ENCODE data around the gene KRTAP10-3.

DNA sequence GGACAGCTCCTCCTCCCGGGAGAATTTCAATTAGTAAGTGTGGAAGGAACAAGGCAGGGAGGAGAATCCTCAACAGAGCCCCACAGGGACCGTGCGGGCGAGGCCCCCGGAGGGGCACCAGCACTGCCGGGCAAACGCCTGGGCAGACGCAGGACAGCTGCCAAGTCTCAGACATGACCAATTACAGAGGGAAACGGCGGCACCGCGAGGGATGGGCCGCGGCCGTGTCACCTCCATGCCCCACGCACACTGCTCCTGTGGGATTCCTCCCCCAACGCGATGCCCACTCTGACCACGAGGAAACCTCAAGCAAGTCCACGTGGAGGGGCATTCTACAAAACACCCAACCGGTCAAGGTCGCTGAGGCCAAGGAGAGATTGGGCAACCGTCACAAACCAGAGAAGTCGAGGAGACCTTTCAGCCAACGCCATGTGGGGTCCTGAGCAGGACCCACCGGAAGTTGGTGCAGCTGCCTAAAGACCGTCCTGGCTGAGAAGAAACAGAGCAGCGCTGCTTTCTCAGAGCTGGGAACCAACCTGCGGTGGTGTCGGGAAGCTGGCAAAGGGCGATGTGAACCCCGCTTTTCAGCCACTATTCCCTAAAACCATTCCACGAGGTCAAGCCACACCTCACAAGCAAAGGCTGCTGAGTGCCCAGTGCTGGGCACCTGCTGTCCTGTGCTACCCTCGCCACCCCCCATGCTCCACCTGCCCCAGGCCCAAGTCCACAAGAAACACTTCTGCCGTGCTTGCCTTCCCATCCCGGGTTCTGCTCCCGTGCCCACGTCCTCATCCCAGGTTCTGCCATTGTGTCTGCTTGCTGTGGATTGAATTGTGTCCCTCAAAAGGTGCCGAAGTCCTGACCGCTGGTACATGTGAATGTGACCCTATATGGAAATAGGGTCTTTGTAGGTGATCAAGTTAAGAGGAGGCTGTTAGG is 13.5 kb upstream of the KRTAP10-3 start:
- TF ChIP-seq, protein P1, sequence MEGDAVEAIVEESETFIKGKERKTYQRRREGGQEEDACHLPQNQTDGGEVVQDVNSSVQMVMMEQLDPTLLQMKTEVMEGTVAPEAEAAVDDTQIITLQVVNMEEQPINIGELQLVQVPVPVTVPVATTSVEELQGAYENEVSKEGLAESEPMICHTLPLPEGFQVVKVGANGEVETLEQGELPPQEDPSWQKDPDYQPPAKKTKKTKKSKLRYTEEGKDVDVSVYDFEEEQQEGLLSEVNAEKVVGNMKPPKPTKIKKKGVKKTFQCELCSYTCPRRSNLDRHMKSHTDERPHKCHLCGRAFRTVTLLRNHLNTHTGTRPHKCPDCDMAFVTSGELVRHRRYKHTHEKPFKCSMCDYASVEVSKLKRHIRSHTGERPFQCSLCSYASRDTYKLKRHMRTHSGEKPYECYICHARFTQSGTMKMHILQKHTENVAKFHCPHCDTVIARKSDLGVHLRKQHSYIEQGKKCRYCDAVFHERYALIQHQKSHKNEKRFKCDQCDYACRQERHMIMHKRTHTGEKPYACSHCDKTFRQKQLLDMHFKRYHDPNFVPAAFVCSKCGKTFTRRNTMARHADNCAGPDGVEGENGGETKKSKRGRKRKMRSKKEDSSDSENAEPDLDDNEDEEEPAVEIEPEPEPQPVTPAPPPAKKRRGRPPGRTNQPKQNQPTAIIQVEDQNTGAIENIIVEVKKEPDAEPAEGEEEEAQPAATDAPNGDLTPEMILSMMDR (IDR thresholded peaks at IDR 0.05) = no peak
- TF ChIP-seq EP300 (IDR thresholded peaks at IDR 0.05) (no peak), POLR2A (IDR thresholded peaks at IDR 0.05) (no peak)
